NCI-H345 treated with DMSO at 0.1 percent for 48 hours (cell line): ENCODE results near the gene TMEM40.
"Not testable (repeated sequence)": the region's sequence is repeated elsewhere in the genome, so short reads cannot be mapped to it uniquely, and the experiment has no call there.

Source experiments
- DNase-seq: peaks from one replicate; lab custom pipeline; 2025; ENCODE audit not compliant: unreplicated experiment; lab: John Stamatoyannopoulos, UW

TMEM40 gene

GRCh38 chr3:12752809-12753208 lies 6.2 kb downstream of the TMEM40 start:
- DNase-seq = no peak

DNA sequence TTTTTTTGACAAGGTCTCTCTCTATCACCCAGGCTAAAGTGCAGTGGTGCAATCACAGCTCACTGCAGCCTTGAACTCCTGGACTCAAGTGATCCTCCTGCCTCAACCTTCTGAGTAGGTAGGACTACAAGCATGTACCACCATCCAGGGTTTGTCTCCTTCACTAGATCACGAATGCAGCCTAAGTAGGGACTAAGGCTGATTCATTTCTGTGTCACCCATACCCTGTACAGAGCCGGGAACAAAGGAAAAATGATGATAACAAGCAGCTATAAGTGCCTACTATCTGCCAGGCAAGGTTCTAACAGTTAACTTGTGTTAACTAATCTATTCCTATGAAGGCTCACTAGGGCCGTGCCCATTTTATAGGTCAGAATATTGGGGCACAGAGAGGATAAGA lies 7.0 kb downstream of the TMEM40 start:
- DNase-seq = no peak

- DNase-seq = no peak
Observed at GRCh38 chr3:12751571-12751970, 7.5 kb downstream of the TMEM40 start.

DNA sequence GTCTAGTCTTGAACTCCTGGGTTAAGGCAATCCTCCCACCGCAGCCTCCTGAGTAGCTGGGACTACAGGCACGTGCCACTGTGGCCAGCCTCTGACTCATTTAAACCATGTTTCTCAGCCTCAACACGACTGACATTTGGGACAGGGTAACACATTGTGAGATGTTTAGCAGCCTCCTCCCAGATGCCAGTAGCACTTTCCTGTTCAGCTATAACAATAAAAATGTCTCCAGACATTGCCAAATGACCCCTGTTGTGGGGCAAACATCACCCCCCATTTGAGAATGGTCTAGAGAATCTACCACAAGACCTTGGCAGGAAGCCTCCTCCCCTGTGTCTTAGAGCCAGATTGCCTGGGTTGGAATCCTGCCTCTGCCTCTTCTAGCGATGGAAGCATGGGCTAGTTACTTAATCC lies 8.4 kb downstream of the TMEM40 start:
- no peak for DNase-seq

- DNase-seq = no peak
Observed at GRCh38 chr3:12750223-12750622, 8.8 kb downstream of the TMEM40 start.

DNA sequence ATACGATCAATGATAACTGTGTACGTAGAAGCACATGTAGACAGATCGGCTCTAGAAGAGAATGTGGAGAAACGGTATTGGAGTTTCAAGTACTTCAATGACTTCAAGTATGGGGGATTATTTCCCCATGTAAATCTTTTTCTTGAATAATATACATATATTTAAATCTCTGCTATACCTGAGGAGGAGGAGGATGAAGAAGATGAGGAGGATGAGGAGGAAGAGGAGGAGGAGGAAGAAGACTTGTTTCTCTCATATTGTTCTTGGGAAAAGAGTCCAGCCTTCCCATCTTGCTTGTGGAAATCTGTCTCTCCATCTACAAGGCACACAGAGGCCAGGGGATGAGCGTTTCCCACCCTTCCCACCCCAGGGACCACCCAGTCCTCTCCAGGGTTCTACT lies 10.6 kb downstream of the TMEM40 start:
- no peak for DNase-seq

- no peak for DNase-seq
Observed at GRCh38 chr3:12746419-12746818, 12.6 kb downstream of the TMEM40 start.

GRCh38 chr3:12744326-12744725 lies 14.7 kb downstream of the TMEM40 start:
- DNase-seq = no peak

GRCh38 chr3:12743583-12743982 lies 15.5 kb downstream of the TMEM40 start:
- DNase-seq = no peak

DNA sequence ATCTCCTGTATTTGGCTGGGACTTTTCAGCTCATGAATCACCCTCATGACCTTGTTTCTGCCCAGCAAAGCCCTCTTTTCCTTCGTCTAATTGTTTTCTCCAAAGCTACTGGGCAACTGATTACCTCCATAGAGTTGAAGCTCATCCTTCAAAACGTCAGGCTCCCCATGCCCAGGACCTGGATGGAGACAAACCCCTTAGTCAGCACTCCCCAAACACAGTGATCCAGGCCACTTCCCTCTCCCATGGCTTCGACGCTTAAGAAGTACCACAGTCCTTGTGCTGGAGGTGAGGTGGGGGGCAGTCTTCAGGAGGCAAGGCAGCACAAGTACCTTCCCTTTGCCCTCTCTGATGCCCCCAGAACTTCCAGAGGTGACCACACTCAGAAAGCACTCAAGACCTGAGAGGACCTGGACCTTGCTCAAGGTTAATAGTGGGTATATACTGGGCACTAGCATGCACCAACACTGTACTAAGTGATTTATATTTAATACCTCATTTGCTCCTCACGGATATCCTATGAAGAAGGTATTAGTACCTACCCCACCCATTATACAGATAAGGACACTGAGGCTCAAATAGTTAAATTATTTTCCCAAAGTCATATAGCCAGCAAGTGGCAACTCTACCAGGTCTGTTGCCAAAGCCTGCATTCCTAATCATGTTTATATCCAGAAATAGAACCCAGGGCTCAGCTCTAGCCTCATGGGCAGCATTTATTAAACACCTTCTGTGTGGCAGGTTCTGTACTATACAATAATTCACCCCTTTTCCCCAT lies 16.5 kb downstream of the TMEM40 start:
- DNase-seq = no peak

- no peak for DNase-seq
Observed at GRCh38 chr3:12741209-12741608, 17.9 kb downstream of the TMEM40 start.

DNA sequence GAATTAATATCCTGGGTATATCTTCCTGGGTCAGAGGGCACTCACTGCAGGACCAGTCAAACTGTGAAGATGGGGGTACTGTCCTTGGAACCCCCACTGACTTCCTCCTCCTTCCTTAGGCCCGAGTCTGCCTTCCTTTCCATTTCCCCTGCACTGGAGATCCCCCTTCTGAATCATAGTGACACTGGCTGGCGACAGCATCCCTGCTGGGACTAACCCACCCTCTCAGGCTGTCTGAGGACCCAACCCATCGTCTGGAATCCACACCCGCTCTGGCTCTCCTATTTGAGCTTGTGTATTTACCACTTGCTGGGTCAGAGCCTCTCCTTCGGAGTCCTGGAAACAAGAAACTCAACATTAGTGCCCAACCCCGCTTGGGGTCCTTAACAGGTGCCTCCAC lies 21.2 kb downstream of the TMEM40 start:
- DNase-seq = no peak

- DNase-seq = no peak
Observed at GRCh38 chr3:12737319-12737718, 21.7 kb downstream of the TMEM40 start.

DNA sequence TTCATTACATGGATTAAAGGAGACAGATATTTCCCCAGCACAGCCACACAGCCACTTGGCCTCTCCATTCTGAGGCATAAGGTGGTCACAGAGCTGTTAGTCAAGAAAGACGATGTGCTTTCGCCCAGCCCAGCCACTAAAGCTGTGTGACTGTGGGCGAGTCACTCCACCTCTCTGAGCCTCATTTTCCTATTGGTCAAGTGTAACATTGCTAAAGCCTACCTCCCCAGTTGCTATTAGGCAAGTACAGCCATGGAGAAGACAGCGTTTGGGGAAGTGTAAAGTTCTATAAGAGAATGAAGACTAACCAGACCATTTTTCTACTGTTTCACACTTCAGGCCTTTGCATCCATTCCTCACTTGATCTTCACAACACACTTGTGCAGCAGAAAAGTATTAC lies 24.1 kb downstream of the TMEM40 start:
- DNase-seq = no peak

- DNase-seq = no peak
Observed at GRCh38 chr3:12733566-12733965, 25.5 kb downstream of the TMEM40 start.

DNA sequence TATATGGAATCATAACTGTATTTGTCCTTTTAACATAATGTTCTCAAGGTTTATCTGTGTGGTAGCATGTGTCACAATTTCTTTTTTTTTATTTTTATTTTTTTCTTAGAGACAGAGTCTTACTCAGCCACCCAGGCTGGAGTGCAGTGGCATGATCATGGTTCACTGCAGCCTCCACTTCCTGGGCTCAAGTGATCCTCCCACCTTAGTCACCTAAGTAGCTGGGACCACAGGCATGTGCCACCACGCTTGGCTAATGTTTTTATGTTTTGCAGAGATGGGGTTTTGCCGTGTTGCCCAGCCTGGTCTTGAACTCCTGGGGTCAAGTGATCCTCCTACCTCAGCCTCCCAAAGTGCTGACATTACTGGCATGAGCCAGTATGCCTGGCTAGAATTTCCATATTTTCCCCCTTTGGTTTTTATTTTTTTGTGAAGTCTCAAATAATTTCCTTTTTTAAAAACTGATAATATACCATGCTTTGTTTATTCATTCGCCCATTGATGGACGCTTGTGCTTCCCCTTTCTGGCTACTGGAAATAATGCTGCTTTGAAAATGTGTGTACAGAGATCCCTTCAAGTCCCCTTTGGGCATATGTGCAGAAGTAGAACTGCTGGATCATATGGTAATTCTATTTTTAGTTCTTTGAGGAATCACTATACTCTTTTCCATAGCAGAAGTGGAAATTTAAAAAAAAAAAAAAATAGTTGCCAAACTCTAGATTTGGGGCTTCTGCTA lies 28.4 kb downstream of the TMEM40 start:
- DNase-seq = no peak

DNA sequence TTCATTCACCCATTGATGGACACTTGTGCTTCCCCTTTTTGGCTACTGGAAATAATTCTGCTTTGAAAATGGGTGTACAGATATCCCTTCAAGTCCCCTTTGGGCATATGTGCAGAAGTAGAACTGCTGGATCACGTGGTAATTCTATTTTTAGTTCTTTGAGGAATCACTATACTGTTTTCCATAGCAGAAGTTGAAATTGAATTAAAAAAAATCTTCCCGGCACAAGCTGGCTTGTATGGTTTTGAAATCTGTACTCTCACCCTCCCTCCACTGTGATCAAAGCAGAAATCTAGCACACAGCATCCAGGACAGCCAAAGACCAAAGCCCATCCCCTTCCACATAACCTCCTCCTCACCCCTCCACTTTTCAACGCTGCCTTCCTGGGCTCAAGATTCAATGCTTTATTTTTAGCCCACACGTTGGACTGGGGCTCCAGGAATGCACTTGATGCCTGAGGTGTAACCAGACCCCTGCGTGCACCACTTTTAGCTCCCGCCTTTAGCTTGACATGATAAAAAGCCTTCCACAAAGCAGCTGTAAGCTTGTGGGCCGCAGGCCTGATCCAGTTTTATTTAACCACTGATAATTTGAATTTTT lies 29.9 kb downstream of the TMEM40 start:
- no peak for DNase-seq

DNA sequence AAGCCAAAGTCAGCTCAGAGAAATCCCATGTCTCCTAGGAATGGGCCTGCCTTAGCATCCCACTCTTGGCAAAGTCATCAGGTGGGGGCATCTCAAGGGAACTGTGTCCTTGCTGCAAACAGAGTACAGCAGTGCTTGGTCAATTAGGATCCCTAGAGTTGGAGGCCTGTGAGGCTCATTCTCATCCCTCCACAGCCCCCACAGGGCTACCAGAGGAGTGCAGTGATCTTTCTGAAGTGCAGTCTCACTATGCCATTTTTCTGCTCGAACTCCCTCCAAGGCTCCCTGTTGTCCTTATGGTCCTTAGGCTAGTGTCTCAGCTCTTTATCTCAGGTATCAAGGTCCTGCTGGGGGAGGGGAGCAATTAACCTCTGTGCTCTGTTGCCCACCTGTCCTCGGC lies 31.1 kb downstream of the TMEM40 start:
- DNase-seq = no peak

- no peak for DNase-seq
Observed at GRCh38 chr3:12727481-12727880, 31.6 kb downstream of the TMEM40 start.

GRCh38 chr3:12725436-12725835 lies 33.6 kb downstream of the TMEM40 start:
- DNase-seq = no peak

- no peak for DNase-seq
Observed at GRCh38 chr3:12724794-12725193, 34.3 kb downstream of the TMEM40 start.

GRCh38 chr3:12723362-12723761 lies 35.7 kb downstream of the TMEM40 start:
- DNase-seq = not testable (repeated sequence)
